B cell (primary cell): ENCODE measurements around the gene CDX1.

Experiments
- EZH2 ChIP-seq: IDR thresholded peaks from 2 replicates; pipeline ENCODE4 v1.6.1; 2012; ENCODE audit warnings: borderline replicate concordance, low read depth, mild to moderate bottlenecking, moderate library complexity, low read length; ENCODE audit not compliant: insufficient read depth, poor library complexity, severe bottlenecking
- TF ChIP-seq, protein P1 (sequence below): fragments of 200-600 bp; IDR thresholded peaks from one replicate; pipeline ENCODE4 v1.8.0; 2022; ENCODE audit warnings: antibody characterized with exemption, mild to moderate bottlenecking

GRCh38 chr5:150144246-150144801 is 22.3 kb upstream of the CDX1 start:
- TF ChIP-seq, protein P1, sequence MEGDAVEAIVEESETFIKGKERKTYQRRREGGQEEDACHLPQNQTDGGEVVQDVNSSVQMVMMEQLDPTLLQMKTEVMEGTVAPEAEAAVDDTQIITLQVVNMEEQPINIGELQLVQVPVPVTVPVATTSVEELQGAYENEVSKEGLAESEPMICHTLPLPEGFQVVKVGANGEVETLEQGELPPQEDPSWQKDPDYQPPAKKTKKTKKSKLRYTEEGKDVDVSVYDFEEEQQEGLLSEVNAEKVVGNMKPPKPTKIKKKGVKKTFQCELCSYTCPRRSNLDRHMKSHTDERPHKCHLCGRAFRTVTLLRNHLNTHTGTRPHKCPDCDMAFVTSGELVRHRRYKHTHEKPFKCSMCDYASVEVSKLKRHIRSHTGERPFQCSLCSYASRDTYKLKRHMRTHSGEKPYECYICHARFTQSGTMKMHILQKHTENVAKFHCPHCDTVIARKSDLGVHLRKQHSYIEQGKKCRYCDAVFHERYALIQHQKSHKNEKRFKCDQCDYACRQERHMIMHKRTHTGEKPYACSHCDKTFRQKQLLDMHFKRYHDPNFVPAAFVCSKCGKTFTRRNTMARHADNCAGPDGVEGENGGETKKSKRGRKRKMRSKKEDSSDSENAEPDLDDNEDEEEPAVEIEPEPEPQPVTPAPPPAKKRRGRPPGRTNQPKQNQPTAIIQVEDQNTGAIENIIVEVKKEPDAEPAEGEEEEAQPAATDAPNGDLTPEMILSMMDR = no peak
- TF ChIP-seq EZH2 = no peak
